Fibroblast of upper back skin (primary cell): ENCODE measurements around the gene KANK2.
"Not testable (repeated sequence)": the region's sequence is repeated elsewhere in the genome, so short reads cannot be mapped to it uniquely, and the experiment has no call there.

Experiments used
- DNase-seq: peaks from one replicate; pipeline ENCODE4 v3.0.0-alpha.2; 2013

The KANK2 gene

DNA sequence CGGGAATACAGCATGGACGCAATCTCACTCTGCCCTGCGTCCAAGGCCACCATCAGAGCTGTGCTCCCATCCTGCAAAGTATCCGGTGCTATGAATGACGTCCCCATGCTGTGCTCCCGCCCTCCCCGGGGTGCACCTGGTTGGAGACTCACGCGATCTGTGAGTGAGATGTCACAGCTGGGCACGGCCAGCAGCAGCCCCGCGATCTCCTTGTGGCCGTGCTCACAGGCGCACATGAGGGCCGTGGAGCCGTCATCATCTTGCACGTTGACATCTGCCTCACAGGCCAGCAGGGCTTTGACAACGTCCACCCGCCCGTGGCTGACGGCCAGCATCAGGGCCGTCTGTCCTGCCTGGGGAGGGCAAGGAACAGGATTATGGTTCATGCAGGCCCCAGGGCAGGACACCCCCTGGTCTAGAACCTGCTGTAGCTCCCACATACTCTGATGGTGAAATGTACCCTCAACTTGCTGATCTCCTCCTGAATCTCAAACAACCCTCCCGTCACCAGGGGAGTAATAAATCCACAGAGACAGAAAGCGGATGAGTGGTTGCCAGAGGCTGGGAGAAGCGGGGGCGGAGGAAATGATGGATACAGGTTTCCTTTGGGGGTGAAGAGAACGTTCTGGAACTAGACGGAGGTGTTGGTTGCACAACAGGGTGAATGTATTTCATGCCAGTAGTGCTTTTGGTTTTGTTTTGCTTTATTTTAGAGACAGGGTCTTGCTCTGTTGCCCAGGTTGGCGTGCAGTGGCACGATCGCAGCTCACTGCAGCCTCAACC, 27.3 kb downstream of the KANK2 start:
- no peak for DNase-seq

DNA sequence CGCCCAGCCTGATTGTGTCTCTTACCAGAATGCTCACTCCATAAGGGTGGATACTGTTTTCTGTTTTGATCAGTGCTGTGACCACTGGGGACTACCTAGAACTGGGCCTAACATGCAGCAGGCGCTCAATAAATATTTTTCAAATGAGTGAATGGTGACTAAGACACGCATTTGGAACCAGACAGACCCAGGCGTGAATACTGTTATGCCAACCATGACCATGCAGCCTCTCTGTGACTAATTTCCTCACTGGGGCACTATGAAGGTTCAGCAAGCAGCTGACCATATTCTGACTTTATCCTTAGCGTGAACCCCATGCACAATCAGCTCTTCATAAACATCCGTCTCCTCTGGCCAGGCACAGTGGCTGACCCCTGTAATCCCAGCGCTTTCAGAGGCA, 28.8 kb downstream of the KANK2 start:
- DNase-seq: peak; percentile 79

DNA sequence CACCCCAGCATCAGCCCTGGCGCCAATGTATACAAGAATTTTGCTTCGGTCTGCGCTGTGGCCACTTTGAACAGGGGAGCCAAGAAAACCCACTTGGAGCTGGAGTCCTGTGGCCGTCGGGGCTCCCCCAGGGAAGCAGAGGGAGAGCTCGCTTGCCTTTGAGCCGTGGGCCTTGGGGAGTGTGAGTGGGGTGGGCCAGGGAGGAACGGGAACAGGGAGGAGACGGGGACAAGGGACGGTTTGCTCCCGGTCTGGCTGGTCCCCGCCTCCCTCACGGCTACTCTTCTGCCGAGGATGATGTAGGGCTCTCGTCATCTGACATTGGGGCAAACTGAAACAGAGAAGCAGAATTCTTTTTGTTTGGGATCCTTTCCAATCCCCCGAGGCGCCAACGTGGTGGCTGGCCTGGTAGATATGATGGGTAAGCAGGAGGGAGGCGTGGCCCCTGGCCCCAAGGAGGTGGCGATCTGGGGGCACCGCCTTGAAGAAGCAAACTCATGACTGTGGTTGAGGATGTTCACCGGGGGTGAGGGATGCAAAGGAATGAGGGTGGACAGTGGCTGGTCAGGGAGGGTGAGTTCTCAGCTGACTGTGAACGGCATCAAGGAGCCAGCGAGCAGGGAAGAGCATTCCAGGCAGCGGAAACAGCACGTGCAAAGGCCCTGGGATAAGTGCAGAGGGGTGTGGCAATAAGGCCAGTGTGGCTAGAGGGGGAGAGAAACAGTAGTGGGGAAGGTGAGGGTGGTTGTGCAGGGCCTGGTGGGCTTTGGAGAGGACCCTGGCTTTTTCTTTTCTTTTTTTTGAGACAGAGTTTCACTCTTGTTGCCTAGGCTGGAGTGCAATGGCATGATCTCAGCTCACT, 30.8 kb downstream of the KANK2 start:
- DNase-seq: no peak

DNA sequence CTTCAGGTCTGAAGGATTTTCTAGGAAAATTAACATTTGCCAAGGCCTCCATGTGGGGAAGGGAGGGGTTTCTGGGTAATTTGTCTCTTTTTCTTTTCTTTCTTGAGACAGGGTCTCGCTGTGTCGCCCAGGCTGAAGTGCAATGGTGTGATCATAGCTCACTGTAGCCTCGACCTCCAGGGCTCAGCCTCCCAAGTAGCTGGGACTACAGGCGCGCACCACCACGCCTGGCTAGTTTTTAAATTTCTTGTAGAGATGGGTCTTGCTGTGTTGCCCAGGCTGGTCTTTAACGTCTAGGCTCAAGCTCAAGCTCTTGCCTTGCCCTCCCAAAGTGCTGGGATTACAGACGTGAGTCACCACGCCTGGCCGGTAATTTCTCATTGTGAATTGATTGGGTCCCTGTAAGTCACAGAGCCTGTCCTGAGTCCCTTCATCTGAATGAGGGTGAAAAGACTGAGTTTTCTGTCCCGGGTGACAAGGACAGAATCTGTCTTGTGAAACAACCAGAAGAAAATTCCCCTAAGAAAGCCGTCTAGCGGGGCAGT, 31.8 kb downstream of the KANK2 start:
- DNase-seq: no peak

DNA sequence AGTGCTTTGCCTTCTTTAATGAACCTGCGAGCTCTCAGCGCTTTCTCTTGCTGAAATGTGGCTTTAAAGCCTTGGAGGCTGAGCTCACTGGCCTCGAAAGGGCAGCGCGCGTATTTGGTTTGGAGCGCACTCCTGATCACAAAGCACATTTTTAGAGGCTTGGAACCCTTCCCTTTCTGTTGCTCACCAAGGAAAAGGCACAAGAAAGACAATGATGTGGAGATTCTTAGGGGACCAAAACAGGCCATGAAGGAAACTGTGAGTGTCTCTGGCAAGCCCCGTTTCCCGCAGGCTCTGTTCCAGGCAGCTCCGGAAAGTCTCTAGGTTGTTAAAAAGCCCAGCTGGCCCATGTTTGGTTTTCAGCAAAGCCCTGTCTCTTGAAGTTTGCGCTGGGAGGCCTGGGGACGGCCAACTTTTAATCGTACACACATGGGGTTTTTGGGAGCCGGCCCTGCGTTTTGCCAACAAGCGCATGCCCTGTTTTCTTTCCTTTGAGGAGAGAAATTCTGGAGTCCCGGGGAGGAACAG, 32.4 kb downstream of the KANK2 start:
- peak; percentile 87 for DNase-seq

DNA sequence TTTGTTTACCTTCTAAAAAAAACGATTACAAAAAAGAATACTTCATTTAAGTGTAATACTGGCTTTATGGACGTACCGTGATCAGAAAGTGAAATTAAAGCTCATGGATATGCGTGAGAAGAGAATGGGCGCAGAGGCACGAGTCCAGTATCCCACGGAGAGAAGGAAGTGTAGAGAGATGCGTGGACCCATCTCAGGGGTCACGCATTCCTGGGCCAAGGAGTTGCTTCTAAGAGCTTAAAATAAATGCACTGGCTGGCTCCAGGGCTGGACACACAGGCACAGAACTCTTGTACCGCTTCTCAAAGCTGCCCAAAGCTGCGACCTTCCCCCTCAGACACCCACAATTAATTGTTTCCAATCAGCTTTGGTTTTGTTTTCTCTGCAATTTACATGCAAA, 33.0 kb downstream of the KANK2 start:
- DNase-seq: no peak

DNA sequence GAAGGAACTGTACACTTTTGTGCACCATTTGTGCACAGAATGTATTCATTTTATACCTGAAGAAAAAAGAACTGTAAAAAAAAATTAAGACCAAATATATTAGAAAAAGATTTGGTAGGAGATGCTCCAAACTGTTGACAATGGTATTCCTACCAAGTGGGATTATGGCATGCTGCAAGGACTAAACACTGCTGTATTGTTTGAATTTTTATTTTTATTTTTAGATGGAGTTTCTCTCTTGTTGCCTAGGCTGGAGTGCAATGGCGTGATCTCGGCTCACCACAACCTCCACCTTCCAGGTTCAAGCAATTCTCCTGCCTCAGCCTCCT, 36.9 kb downstream of the KANK2 start:
- DNase-seq: not testable (repeated sequence)

DNA sequence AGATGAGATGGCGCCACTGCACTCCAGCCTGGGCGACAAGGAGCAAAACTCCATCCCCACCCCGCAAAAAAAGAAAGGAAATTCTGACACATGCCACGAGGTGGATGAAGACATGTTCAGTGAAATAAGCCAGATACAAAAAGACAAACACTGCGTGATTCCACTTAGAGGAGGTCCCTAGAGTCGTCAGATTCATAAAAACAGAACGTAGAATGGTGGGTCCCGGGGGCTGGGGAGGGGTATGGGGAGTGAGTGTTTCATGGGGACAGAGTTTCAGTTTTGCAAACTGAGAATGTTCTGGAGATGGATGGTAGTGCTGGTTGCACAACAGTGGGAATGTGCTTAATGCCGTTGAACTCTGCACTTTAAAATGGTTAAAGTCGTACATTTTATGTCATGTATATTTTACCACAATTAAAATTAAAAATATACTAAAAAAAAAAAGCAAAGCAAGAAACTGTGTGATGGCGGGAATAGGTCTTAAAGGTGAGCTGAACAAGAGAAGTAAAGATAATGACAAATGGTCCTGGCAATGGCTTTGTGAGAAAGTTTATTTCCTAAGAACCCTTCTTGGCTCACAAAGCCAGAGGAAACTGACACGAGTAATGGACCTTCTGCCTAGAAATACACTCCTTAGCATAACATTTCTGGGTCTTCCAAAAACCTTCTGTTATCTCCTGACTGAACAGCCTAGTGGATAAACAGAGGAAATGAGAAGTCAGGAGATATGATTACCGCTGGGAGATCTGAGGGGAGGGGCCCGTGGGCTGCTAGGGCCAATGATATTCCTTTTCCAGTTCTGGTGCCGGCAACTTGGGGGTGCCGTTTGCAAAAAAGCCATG, 37.5 kb downstream of the KANK2 start:
- DNase-seq: no peak

DNA sequence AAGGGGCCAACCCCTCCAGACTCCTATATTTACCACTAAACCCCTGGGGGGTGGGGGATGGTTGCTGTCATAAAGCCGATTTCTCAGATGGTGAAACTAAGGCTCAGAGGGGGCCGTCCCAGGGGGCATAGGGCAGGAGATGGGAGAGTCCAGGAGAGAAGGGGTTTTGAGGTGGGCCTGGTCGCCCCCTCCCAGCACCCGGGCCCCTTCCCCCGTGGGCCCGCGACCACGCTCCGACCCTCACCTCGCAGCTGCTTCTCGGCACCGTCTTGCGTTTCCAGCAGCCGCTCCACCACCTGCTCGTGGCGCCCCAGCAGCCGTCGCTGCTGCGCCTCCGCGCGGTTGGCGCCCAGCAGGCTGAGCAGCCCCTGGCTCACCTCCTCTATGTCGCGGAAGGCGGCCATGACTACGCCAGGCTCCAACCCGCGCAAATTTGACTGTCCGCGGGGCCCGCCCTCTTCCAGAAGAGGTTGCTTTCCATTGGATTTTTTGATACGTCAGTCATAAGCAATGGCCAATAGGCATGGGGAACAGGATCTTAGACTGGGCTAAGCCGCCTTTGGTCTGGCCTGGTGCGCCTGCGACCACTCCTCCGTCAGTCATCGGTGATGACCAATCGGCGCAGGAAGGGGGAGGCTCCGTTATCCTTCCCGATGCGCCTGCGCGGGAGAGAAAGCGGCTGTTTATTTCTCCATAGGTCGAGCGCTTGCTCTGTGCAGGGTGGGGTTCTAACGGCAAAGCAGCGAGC, 41.8 kb downstream of the KANK2 start, which contains the start of gene SPC24:
Gene SPC24 (minus strand): TSS at position 410 of the 748 bp plus-strand sequence. CDS start 6 bp downstream, at position 404.
- peak; percentile 99 for DNase-seq

DNA sequence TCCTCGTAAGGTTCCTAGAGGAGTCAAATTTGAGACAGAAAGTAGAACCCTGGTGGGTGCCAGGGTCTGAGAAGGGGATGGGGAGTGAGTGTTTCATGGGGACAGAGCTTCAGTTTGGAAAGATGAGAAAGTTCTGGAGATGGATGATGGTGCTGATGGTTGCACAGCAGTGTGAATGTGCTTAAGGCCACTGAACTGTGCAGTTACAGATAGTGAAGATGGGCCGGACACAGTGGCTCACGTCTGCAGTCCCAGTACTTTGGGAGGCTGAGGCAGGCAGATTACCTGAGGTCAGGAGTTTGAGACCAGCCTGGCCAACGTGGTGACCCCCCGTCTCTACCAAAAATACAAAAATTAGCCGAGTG, 42.7 kb downstream of the KANK2 start:
- no peak for DNase-seq

DNA sequence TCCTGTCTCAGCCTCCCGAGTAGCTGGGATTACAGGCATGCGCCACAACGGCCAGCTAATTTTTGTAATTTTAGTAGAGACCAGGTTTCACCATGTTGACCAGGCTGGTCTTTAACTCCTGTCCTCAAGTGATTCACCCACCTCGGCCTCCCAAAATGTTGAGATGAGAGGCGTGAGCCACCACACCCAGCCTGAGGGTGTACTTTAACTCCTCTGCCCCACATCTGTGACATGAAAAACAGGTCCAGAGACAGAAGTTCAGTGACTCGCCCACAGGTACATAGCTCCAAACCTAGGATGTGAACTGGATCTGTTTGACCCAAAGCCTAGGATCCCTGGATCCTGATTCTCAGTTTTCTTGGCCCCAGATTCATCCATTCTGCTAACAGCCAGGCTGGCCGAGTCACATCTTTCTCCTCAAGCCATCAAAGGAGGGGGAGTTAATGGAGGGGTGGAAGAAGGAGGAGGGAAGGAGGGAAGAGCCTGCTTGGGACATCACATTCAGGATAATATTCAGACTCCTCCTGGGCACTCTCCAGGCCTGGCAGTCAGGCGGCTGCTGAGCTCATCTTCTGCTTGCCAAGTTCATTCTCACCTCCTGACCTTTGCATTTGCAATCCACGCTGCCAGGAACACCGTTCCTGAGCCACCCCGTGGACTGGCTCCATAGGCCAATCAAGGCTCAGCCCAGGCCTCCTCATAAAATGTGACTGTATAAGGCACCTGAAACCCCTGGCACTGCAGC, 44.9 kb downstream of the KANK2 start:
- peak; percentile 38 for DNase-seq

DNA sequence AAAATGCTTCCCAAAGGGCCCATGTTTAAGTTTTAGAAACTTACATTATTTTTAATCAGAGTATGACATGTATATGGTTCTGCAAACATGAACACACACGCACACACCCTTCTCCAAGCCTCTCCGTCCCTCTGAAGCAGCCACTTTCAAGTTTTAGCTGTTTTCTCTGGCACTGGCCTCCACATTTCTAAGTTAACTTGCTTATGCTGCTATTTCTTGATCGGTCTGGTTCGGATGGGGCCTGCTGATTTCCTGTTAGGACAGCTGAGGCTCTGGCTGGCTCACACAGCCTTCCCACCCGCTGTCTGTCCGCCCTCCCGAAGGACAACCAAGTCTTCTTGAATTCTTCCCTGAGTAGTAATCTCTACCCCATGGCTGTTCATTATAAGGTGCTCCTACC, 46.2 kb downstream of the KANK2 start:
- peak; percentile 27 for DNase-seq

DNA sequence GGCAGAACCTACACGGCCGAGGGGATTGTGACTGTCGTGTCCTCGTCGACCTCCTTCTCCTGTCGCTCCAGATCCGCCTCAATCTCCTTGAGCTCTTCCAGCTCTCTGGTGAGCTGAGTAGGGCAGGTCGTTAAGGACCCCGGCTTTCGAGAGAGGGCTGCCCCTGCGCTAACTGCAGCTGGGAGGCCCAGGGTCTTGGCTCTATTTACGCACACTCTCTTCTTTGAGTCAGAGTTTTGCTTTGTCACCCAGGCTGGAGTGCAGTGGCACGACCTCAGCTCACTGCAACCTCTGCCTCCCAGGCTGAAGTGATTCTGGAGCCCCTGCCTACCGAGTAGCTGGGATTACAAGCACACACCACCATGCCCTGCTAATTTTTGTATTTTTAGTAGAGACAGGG, 49.3 kb downstream of the KANK2 start:
- DNase-seq: no peak

DNA sequence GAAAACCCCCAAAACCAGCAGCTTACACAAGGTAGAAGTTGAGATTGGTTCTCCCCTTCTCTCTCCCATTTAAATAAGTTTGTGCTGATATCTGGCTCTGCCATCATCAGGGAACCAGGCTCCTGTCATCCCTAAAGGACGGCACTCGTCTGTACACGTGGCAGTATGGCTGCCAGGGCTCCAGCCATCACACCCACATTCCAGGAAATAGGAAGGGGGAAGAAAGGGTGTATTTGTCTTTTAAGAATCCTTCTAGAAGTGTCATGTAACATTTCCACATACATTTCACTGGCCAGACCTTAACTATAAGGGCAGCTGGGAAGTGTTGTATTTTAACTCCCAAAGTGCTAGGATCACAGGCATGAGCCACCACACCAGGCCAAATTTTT, 51.8 kb downstream of the KANK2 start:
- no peak for DNase-seq

DNA sequence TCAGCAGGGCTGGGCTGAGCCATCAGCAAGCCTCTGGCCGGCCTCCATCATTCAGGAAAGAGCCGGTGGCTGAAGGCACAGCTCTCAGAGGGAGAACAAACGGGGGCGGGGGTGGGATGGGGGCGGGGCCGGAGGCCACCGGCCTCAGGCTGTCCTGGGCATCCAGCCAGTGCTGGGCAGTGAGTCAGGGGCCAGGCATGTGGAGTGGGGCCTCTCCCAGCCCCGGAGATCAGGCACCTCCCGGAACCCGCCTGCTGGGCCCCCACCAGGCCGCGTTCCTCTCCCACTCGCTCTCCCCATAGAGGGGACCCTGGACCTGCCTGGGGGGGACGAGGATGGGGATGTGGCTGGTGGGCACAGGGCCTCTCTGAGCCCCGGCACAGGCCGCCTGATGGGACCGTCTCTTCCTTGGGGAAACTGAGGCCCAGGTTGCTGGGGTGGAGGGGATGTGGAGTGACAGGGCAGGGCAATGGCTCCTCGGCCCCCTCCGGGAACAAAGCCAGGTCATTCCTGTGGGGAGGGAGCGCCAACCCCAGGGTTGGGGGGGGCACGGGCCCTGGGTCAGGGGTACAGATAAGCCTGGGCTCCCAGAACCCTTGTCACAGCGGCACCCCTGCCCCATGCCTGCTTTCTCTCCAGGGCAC, 54.7 kb downstream of the KANK2 start:
- DNase-seq: peak; percentile 96

DNA sequence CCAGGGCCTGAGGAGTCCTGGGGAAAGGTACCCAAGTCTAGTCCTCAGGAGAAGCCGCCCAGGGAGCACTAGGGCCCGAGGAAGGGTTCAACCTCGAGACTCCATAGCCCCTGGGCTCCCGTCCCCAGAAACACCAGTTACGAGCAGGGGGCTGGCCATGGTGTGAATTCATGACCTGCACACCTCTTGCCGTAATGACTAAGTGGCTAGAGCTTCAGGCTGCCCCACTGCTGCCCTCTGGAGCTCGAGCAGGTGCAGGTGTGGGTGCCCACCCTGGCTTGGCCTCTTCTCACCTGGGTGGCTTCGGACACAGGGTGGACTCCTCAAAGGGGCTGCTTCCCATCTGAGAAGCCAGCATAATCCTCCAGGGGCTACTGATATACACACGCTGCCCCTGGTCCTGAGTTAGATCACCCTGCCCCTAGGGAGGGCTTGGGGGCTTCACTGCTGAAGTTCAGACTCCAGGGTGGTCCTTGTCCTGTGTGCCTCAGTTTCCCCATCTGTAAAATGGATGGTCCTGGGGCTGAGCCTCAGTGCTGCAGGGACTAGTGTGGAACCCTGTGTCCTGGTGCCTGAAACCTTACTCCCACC, 55.3 kb downstream of the KANK2 start:
- no peak for DNase-seq

DNA sequence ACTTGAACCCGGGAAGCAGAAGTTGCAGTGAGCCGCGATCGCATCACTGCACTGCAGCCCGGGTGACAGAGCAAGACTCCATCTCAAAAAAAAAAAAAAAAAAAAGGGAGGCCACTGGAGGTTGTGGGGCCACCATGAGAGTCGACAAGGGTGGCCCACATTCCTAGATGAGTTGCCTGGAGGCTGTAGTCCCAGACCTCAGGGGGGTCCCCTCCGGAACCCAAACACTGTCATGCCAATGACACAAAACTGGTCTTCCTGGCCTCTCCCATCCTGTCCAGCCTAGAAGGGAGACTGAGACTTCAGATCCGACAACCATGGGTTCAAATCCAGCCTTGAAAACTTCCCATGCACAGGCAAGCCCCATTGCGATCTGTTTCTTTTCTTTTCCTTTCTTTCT, 56.4 kb downstream of the KANK2 start:
- DNase-seq: no peak

DNA sequence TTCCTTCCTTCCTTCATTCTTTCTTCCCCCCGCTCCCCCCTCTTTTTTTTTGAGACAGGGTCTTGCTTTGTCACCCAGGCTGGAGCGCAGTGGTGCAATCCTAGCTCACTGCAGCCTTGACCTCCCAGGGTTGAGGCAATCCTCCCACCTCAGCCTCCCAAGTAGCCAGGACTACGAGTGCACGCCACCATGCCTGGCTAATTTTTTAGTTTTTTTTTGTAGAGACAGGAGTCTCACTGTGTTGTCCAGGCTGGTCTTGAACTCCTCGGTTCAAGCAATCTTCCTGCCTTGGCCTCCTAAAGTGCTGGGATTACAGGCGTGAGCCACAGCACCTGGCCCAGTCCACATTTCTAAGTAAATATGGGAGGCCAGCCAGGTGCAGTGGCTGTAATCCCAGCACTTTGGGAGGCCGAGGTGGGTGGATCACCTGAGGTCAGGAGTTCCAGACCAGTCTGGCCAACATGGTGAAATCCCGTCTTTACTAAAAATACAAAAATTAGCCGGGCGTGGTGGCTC, 57.3 kb downstream of the KANK2 start:
- DNase-seq: not testable (repeated sequence)

DNA sequence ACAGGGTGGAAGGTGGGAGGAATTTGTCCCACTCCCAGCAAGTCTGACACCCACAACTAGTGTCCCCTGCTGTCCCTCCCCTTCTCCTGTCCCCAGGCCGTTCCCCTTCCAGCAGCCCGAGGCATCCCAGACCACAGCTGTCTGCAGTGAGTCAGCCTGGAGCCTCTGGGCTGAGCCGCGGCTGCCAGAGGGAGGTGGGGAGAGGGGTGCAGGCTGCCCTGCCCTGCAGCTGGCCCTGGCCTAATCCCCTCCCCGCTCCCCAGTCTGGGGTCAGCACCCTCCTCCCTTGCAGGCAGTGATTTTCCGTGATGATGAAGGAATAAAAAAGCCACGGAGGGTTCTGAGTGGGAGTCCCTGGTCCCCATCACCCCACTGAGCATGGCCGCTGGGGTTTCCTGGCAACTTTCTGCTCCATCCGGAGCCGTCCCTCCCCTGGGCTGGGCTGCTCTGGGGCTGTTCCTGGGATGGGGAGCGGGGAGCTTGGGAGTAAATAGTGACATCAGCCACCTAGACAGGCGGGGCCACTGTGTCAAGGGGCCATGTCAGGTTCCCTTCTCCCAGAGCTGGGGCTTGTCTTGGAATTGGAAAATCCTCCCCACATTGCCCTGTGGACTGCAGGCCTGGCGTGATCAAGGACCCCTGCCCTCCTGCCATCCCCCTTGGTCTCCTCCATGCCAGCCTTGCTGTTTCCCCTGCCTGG, 58.6 kb downstream of the KANK2 start:
- DNase-seq: peak; percentile 85
